ENCODE measurements around the gene KANSL1.
"Not testable (repeated sequence)": the region's sequence is repeated elsewhere in the genome, so short reads cannot be mapped to it uniquely, and the experiment has no call there.

Gene KANSL1

DNA sequence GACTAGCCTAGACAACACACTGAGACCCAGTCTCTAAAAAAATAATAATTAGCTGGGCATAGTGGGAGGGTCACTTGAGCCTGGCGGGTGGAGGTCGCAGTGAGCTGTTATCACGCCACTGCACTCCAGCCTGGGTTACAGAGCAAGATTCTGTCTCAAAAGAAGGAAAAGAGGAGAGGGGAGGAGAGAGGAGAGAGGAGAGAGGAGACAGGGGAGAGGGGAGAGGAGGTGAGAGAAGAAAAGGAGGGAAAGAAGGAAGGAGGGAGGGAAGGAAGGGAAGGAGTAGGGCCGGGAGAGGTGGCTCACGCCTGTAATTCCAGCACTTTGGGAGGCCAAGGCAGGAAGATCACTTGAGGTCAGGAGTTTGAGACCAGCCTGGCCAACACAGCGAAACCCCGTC lies 9.8 kb downstream of the KANSL1 start:
- H3K27ac ChIP-seq (ENCODE audit: insufficient read depth in 1 of 2, low read depth in 1 of 2, low read length in 2 of 2, poor library complexity in 1 of 2, severe bottlenecking in 2 of 2); POLR2A ChIA-PET; H3K27me3 ChIP-seq (replicated peaks in 2 of 5; ENCODE audit: control insufficient read depth in 4 of 5, insufficient read depth in 5 of 5, low read length in 4 of 5); DNase-seq; H3K36me3 ChIP-seq (ENCODE audit: control insufficient read depth in 4 of 4, insufficient read depth in 4 of 4, low read length in 3 of 4); H3K9me3 ChIP-seq (ENCODE audit: control extremely low read depth in 1 of 5, control insufficient read depth in 4 of 5, insufficient read depth in 2 of 5, low read depth in 1 of 5, low read length in 4 of 5); H3K4me3 ChIP-seq (ENCODE audit: control insufficient read depth in 1 of 7, extremely low read depth in 1 of 7, insufficient read depth in 4 of 7, low read depth in 2 of 7, low read length in 6 of 7): not testable (repeated sequence)
- CTCF ChIA-PET: interaction anchor here (1.1 to 5.5 kb wide), 5 partner anchors 9 to 46 kb away, joined by 3 to 24 read pairs (median 4); partner anchors contain the start of gene KANSL1
- peaks cover 11 to 56% (median 31%) of the 10 kb centered on the region in 4 experiments for H3K4me1 ChIP-seq (ENCODE audit: control extremely low read depth in 1 of 4, control insufficient read depth in 4 of 4, insufficient read depth in 4 of 4, low read length in 3 of 4)
- 72% methylated on average over 7 of the region's 7 CpGs for WGBS (ENCODE audit: insufficient coverage)

DNA sequence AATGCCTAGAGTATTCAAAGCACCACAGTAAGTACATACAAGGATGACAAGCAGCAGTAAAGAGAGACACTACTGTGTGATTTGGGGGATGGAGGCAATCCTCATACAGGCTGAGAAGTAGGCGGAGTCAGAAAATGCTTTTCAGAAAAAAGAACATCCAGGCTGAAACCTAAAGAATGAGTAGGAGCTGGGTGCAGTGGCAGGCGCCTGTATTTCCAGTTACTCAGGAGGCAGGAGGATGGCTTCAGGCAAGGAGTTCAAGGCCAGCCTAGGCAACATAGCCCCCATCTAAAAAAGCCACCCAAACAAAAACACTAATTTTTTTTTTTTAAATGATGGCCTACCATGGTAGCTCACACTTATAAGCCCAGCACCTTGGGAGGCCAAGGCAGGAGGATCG lies 10.3 kb downstream of the KANSL1 start:
- ChIA-PET CTCF (interaction anchor here (1.1 to 5.5 kb wide), 4 partner anchors 9 to 45 kb away, joined by 3 to 24 read pairs (median 4); no protein-coding TSS in a partner anchor), POLR2A (no interaction called here)
- H3K4me1 ChIP-seq (ENCODE audit: control extremely low read depth in 1 of 4, control insufficient read depth in 4 of 4, insufficient read depth in 4 of 4, low read length in 3 of 4): peaks cover 15 to 56% (median 31%) of the 10 kb centered on the region in 4 experiments
- DNase-seq: no peak
- no peaks in the 10 kb centered on the region for H3K9me3 ChIP-seq (ENCODE audit: control extremely low read depth in 1 of 5, control insufficient read depth in 4 of 5, insufficient read depth in 2 of 5, low read depth in 1 of 5, low read length in 4 of 5)
- H3K36me3 ChIP-seq (ENCODE audit: control insufficient read depth in 4 of 4, insufficient read depth in 4 of 4, low read length in 3 of 4): no peaks in the 10 kb centered on the region
- H3K4me3 ChIP-seq (ENCODE audit: control insufficient read depth in 1 of 7, extremely low read depth in 1 of 7, insufficient read depth in 4 of 7, low read depth in 2 of 7, low read length in 6 of 7): no peak overlapping the region
- WGBS (ENCODE audit: insufficient coverage): 96% methylated on average over 3 of the region's 3 CpGs
- no peaks in the 10 kb centered on the region for H3K27me3 ChIP-seq (replicated peaks in 2 of 5; ENCODE audit: control insufficient read depth in 4 of 5, insufficient read depth in 5 of 5, low read length in 4 of 5)
- peak overlapping the region; percentile 6 to 36 for H3K27ac ChIP-seq (ENCODE audit: insufficient read depth in 1 of 2, low read depth in 1 of 2, low read length in 2 of 2, poor library complexity in 1 of 2, severe bottlenecking in 2 of 2)

DNA sequence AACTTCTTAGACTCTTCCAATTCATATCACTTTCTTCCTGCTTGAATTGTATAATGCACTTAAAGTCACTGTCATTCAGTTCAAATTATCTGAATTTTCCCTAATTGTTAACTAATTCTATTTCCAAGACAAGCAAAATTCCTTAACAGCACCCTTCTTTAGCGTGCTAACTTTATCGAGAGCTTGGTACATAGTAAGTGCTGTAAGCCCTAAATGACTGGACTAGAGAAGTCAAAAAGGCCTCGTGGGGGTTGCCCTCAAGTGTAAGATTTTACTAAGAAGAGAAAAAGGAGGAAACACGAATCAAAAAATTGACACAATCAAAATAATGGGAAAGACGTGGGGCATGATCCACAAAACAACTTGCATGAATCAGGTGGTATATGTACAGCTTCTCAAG lies 11.3 kb downstream of the KANSL1 start:
- Histone ChIP-seq H3K9me3 (ENCODE audit: control extremely low read depth in 1 of 5, control insufficient read depth in 4 of 5, insufficient read depth in 2 of 5, low read depth in 1 of 5, low read length in 4 of 5) (no peaks in the 10 kb centered on the region), H3K27me3 (replicated peaks in 2 of 5; ENCODE audit: control insufficient read depth in 4 of 5, insufficient read depth in 5 of 5, low read length in 4 of 5) (no peaks in the 10 kb centered on the region), H3K36me3 (ENCODE audit: control insufficient read depth in 4 of 4, insufficient read depth in 4 of 4, low read length in 3 of 4) (no peaks in the 10 kb centered on the region), H3K4me3 (ENCODE audit: control insufficient read depth in 1 of 7, extremely low read depth in 1 of 7, insufficient read depth in 4 of 7, low read depth in 2 of 7, low read length in 6 of 7) (no peak overlapping the region), H3K4me1 (ENCODE audit: control extremely low read depth in 1 of 4, control insufficient read depth in 4 of 4, insufficient read depth in 4 of 4, low read length in 3 of 4) (peaks cover 15 to 47% (median 28%) of the 10 kb centered on the region in 4 experiments), H3K27ac (ENCODE audit: insufficient read depth in 1 of 2, low read depth in 1 of 2, low read length in 2 of 2, poor library complexity in 1 of 2, severe bottlenecking in 2 of 2) (peak overlapping the region in 1 of 2 experiments; percentile 36)
- WGBS (ENCODE audit: insufficient coverage): 76% methylated on average over 5 of the region's 5 CpGs
- POLR2A ChIA-PET: no interaction called here
- CTCF ChIA-PET: interaction anchor here (1.2 to 1.5 kb wide), 2 partner anchors 12 to 83 kb away, joined by 3 to 4 read pairs; no protein-coding TSS in a partner anchor
- no peak for DNase-seq

DNA sequence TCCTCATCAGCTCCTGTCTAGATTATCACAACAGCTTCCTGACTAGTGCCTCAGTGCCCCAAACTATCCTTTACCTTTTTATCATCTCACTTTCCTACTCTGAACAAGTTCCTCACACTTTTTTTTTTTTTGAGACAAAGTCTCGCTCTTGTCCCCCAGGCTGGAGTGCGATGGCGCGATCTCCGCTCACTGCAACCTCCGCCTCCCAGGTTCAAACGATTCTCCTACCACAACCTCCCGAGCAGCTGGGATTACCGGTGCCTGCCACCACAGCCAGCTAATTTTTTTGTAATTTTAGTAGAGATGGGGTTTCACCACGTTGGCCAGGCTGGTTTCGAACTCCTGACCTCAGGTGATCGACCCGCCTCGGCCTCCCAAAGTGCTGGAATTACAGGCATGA lies 11.9 kb downstream of the KANSL1 start:
- not testable (repeated sequence) for H3K4me3 ChIP-seq (ENCODE audit: control insufficient read depth in 1 of 7, extremely low read depth in 1 of 7, insufficient read depth in 4 of 7, low read depth in 2 of 7, low read length in 6 of 7); H3K9me3 ChIP-seq (ENCODE audit: control extremely low read depth in 1 of 5, control insufficient read depth in 4 of 5, insufficient read depth in 2 of 5, low read depth in 1 of 5, low read length in 4 of 5); H3K27ac ChIP-seq (ENCODE audit: insufficient read depth in 1 of 2, low read depth in 1 of 2, low read length in 2 of 2, poor library complexity in 1 of 2, severe bottlenecking in 2 of 2); DNase-seq; H3K36me3 ChIP-seq (ENCODE audit: control insufficient read depth in 4 of 4, insufficient read depth in 4 of 4, low read length in 3 of 4); H3K27me3 ChIP-seq (replicated peaks in 2 of 5; ENCODE audit: control insufficient read depth in 4 of 5, insufficient read depth in 5 of 5, low read length in 4 of 5)
- ChIA-PET POLR2A (interaction anchor here (0.7 kb wide), 1 partner anchor 159 kb away, joined by 3 read pairs; no protein-coding TSS in a partner anchor), CTCF (interaction anchor here (1.0 to 1.5 kb wide), 4 partner anchors 8 to 83 kb away, joined by 3 to 5 read pairs (median 4); no protein-coding TSS in a partner anchor)
- peaks cover 15 to 44% (median 26%) of the 10 kb centered on the region in 4 experiments for H3K4me1 ChIP-seq (ENCODE audit: control extremely low read depth in 1 of 4, control insufficient read depth in 4 of 4, insufficient read depth in 4 of 4, low read length in 3 of 4)
- WGBS (ENCODE audit: insufficient coverage): 97% methylated on average over 6 of the region's 14 CpGs

- Histone ChIP-seq H3K9me3 (ENCODE audit: control extremely low read depth in 1 of 5, control insufficient read depth in 4 of 5, insufficient read depth in 2 of 5, low read depth in 1 of 5, low read length in 4 of 5) (no peaks in the 10 kb centered on the region), H3K36me3 (ENCODE audit: control insufficient read depth in 4 of 4, insufficient read depth in 4 of 4, low read length in 3 of 4) (peaks cover 0 to 2% (median 0%) of the 10 kb centered on the region in 4 experiments), H3K4me3 (ENCODE audit: control insufficient read depth in 1 of 7, extremely low read depth in 1 of 7, insufficient read depth in 4 of 7, low read depth in 2 of 7, low read length in 6 of 7) (no peak overlapping the region), H3K27me3 (replicated peaks in 2 of 5; ENCODE audit: control insufficient read depth in 4 of 5, insufficient read depth in 5 of 5, low read length in 4 of 5) (no peaks in the 10 kb centered on the region), H3K4me1 (ENCODE audit: control extremely low read depth in 1 of 4, control insufficient read depth in 4 of 4, insufficient read depth in 4 of 4, low read length in 3 of 4) (peaks cover 15 to 44% (median 26%) of the 10 kb centered on the region in 4 experiments), H3K27ac (ENCODE audit: insufficient read depth in 1 of 2, low read depth in 1 of 2, low read length in 2 of 2, poor library complexity in 1 of 2, severe bottlenecking in 2 of 2) (no peak overlapping the region)
- DNase-seq: no peak
- 87% methylated on average over 2 of the region's 2 CpGs for WGBS (ENCODE audit: insufficient coverage)
- ChIA-PET POLR2A (interaction anchor here (0.7 kb wide), 2 partner anchors 127 to 158 kb away, joined by 3 read pairs; no protein-coding TSS in a partner anchor), CTCF (interaction anchor here (1.0 to 1.5 kb wide), 4 partner anchors 9 to 82 kb away, joined by 3 to 5 read pairs (median 4); no protein-coding TSS in a partner anchor)
These were observed 12.3 kb downstream of the KANSL1 start for GRCh38 chr17:46180892-46181274.

DNA sequence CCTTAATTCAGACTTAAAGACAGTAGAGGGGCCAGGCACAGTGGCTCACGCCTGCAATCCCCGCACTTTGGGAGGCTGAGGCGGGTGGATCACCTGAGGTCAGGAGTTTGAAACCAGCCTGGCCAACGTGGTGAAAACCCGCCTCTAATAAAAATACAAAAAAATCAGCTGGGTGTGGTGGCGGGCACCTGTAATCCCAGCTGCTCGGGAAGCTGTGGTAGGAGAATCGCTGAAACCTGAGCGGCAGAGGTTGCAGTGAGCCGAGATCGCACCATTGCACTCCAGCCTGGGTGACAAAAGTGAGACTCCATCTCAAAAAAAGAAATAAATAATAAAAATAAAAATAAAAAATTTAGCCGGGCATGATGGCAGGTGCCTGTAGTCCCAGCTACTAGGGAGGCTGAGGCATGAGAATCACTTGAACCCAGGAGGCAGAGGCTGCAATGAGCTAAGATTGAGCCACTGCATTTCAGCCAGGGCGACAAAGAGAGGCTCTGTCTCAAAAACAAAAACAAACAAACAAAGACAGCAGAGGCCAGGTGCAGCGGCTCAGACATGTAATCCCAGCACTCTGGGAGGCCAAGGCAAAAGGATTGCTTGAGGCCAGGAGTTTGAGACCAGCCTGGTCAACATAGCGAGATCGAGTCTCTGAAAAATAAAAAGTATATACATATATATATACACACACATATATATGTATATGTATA lies 12.9 kb downstream of the KANSL1 start:
- 93% methylated on average over 13 of the region's 16 CpGs for WGBS (ENCODE audit: insufficient coverage)
- POLR2A ChIA-PET: interaction anchor here (0.7 kb wide), 2 partner anchors 126 to 158 kb away, joined by 3 read pairs; no protein-coding TSS in a partner anchor
- peaks cover 15 to 44% (median 26%) of the 10 kb centered on the region in 4 experiments for H3K4me1 ChIP-seq (ENCODE audit: control extremely low read depth in 1 of 4, control insufficient read depth in 4 of 4, insufficient read depth in 4 of 4, low read length in 3 of 4)
- H3K27me3 ChIP-seq (replicated peaks in 2 of 5; ENCODE audit: control insufficient read depth in 4 of 5, insufficient read depth in 5 of 5, low read length in 4 of 5); H3K27ac ChIP-seq (ENCODE audit: insufficient read depth in 1 of 2, low read depth in 1 of 2, low read length in 2 of 2, poor library complexity in 1 of 2, severe bottlenecking in 2 of 2); H3K9me3 ChIP-seq (ENCODE audit: control extremely low read depth in 1 of 5, control insufficient read depth in 4 of 5, insufficient read depth in 2 of 5, low read depth in 1 of 5, low read length in 4 of 5); H3K36me3 ChIP-seq (ENCODE audit: control insufficient read depth in 4 of 4, insufficient read depth in 4 of 4, low read length in 3 of 4); DNase-seq; H3K4me3 ChIP-seq (ENCODE audit: control insufficient read depth in 1 of 7, extremely low read depth in 1 of 7, insufficient read depth in 4 of 7, low read depth in 2 of 7, low read length in 6 of 7): not testable (repeated sequence)
- CTCF ChIA-PET: interaction anchor here (0.9 to 1.5 kb wide), 5 partner anchors 9 to 178 kb away, joined by 3 to 5 read pairs (median 3); no protein-coding TSS in a partner anchor
